ENCODE data around the gene MUC5B.

GRCh38 chr11:1277936-1278512 is 55.2 kb downstream of the MUC5B start:
- TF ChIP-seq POLR2A (IDR thresholded peaks at IDR 0.05) (no peak), CTCF (IDR thresholded peaks at IDR 0.05) (no peak)

Data from testis (tissue), 2 donors.